Activated CD8-positive, alpha-beta T cell treated with anti-CD3 and anti-CD28 coated beads, Interleukin-2, amount 10 ng/mL, durations not matched to agents 7 days and 5 days (primary cell): ENCODE results near the gene CRTC2. TPM values are rescaled to one million over a fixed set of nuclear protein-coding genes. Genes with fewer than 3 reads are reported as not detected.
A peak's percentile ranks its signal among the peaks of the same experiment; 100 is the strongest.

Source experiments
- ATAC-seq: fragments of 150-1000 bp; cut with Tn5 transposase; one replicate; pipeline ENCODE4 v1.10.0; 2021; ENCODE audit warnings: moderate library complexity
- CTCF ChIA-PET: fragments of 350-600 bp; sonication (Branson Sonifier 250); formaldehyde crosslinking; loops from one replicate; lab custom pipeline; 2021; ENCODE audit warnings: antibody characterized with exemption; lab: Charles Lee
- POLR2A ChIA-PET: fragments of 350-600 bp; sonication (Branson Sonifier 250); formaldehyde crosslinking; loops from one replicate; lab custom pipeline; 2021; ENCODE audit warnings: antibody characterized with exemption; lab: Charles Lee
- DNase-seq: peaks from one replicate; pipeline ENCODE4 v3.0.0-alpha.2; 2020
- H3K27ac Mint-ChIP-seq: one replicate; pipeline ENCODE4 v1.8.0; 2021; ENCODE audit warnings: mild to moderate bottlenecking, mixed read lengths
- H3K27me3 Mint-ChIP-seq: one replicate; pipeline ENCODE4 v1.8.0; 2021; ENCODE audit warnings: low read depth, mixed read lengths
- H3K36me3 Mint-ChIP-seq: one replicate; pipeline ENCODE4 v1.8.0; 2021; ENCODE audit warnings: low read depth, mixed read lengths
- H3K4me1 Mint-ChIP-seq: one replicate; pipeline ENCODE4 v1.8.0; 2021; ENCODE audit warnings: low read depth, mixed read lengths
- H3K4me3 Mint-ChIP-seq: one replicate; pipeline ENCODE4 v1.8.0; 2021; ENCODE audit warnings: mild to moderate bottlenecking, mixed read lengths
- H3K9me3 Mint-ChIP-seq: one replicate; pipeline ENCODE4 v1.8.0; 2022; ENCODE audit warnings: mixed read lengths; ENCODE audit not compliant: insufficient read depth
- total RNA-seq, 2 experiments: library from RNA; stranded (reverse); gene quantifications; one replicate each; pipeline ENCODE4 v1.2.3, GENCODE V29; 2021

Gene CRTC2
- total RNA-seq, 2 experiments from 2014 or later, result 85.1 to 104 TPM

GRCh38 chr1:153961421-153961820, 3.0 kb upstream of the CRTC2 start:
- Mint-ChIP-seq H3K4me3 (no peak overlapping the region), H3K9me3 (no peaks in the 10 kb centered on the region), H3K27ac (peak overlapping the region; percentile 0), H3K27me3 (no peaks in the 10 kb centered on the region), H3K4me1 (peaks cover 62% of the 10 kb centered on the region), H3K36me3 (peaks cover 22% of the 10 kb centered on the region)
- no peak for ATAC-seq
- POLR2A ChIA-PET, result interaction anchor here (0.6 to 1.3 kb wide), 2 partner anchors 29 to 216 kb away, joined by 4 to 6 read pairs; partner anchors contain the start of gene RPS27
- CTCF ChIA-PET, result interaction anchor here (3.4 kb wide), 1 partner anchor 16 kb away, joined by 25 read pairs; the partner anchor contains the start of gene DENND4B
- no peak for DNase-seq

DNA sequence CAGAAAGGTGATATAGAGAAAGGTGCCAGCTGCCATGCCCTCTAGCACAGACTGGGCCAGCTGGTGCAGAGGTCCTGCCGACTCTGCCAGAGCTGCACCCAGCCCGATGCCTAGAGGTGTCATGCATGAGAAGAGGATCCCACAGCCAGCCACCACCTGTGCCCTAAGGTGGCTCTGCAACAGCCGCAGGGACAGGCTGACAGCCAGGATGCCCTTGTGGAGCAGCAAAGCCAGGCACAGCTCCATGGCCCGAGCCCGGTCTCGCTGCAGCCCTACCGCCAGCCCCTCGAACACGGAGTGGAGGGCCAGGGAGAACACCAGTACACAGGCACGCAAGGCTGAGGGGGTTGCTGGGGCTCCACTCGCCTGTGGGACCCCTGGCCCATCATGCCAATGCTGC, 1.8 kb upstream of the CRTC2 start:
- ChIA-PET POLR2A (interaction anchor here (7.4 kb wide), 1 partner anchor 14 kb away, joined by 63 read pairs; the partner anchor contains the start of gene DENND4B), CTCF (interaction anchor here (0.6 to 3.2 kb wide), 2 partner anchors 18 to 286 kb away, joined by 3 to 10 read pairs; partner anchors contain the start of gene JTB)
- no peaks in the 10 kb centered on the region for H3K9me3 Mint-ChIP-seq
- H3K27me3 Mint-ChIP-seq, result no peaks in the 10 kb centered on the region
- no peak for ATAC-seq
- no peak for DNase-seq
- peaks cover 63% of the 10 kb centered on the region for H3K4me1 Mint-ChIP-seq
- H3K36me3 Mint-ChIP-seq, result peaks cover 20% of the 10 kb centered on the region
- H3K4me3 Mint-ChIP-seq, result no peak overlapping the region
- no peak overlapping the region for H3K27ac Mint-ChIP-seq

- Mint-ChIP-seq H3K27ac (peak overlapping the region; percentile 1), H3K4me3 (no peak overlapping the region), H3K36me3 (peaks cover 25% of the 10 kb centered on the region), H3K27me3 (no peaks in the 10 kb centered on the region), H3K9me3 (no peaks in the 10 kb centered on the region), H3K4me1 (peaks cover 70% of the 10 kb centered on the region)
- POLR2A ChIA-PET, result interaction anchor here (1.0 to 7.4 kb wide), 4 partner anchors 8 to 31 kb away, joined by 3 to 63 read pairs (median 20); partner anchors contain the start of genes CREB3L4, DENND4B, JTB and RPS27
- CTCF ChIA-PET, result interaction anchor here (0.8 to 5.4 kb wide), 5 partner anchors 8 to 138 kb away, joined by 4 to 48 read pairs (median 28); partner anchors contain the start of genes CREB3L4, DENND4B, JTB and RAB13
- DNase-seq (no peak), ATAC-seq (no peak)
These were observed 1.0 kb upstream of the CRTC2 start for GRCh38 chr1:153959454-153959853.

- H3K4me1 Mint-ChIP-seq, result peaks cover 71% of the 10 kb centered on the region
- ATAC-seq (no peak), DNase-seq (no peak)
- peak overlapping the region; percentile 95 for H3K4me3 Mint-ChIP-seq
- H3K27me3 Mint-ChIP-seq, result no peaks in the 10 kb centered on the region
- CTCF ChIA-PET, result interaction anchor here (0.8 to 5.4 kb wide), 5 partner anchors 8 to 137 kb away, joined by 4 to 48 read pairs (median 28); partner anchors contain the start of genes CREB3L4, DENND4B, JTB and RAB13
- H3K36me3 Mint-ChIP-seq, result peaks cover 31% of the 10 kb centered on the region
- POLR2A ChIA-PET, result interaction anchor here (0.7 to 7.4 kb wide), 7 partner anchors 9 to 36 kb away, joined by 3 to 63 read pairs (median 7); partner anchors contain the start of genes CREB3L4, DENND4B, GATAD2B and JTB
- no peaks in the 10 kb centered on the region for H3K9me3 Mint-ChIP-seq
- H3K27ac Mint-ChIP-seq, result peak overlapping the region; percentile 94
These were observed 499 bp upstream of the CRTC2 start for GRCh38 chr1:153958961-153959260.

DNA sequence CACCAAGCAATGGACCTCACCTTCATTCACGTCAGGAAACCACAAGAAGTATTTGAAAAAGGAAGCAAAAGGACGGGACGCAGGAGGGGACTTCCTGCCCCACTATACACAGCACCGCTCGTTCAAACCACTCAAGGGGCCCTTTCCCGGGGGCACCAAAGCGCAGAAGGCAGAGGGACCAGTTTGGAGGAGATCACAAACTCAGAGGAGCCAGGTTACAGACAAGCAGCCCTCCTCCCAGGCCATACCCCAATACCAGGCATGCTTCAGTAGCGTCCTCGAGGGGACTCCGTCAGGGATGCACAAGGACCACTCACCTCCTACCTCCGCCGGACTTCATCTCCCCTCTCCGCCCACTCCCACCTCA, 685 bp downstream of the CRTC2 start:
- ChIA-PET CTCF (interaction anchor here (3.2 to 5.4 kb wide), 4 partner anchors 10 to 29 kb away, joined by 10 to 48 read pairs (median 29); partner anchors contain the start of genes CREB3L4, DENND4B, JTB and RAB13), POLR2A (interaction anchor here (1.1 to 7.4 kb wide), 7 partner anchors 10 to 35 kb away, joined by 3 to 63 read pairs (median 13); partner anchors contain the start of genes CREB3L4, DENND4B, GATAD2B and JTB)
- DNase-seq, result peak; percentile 62
- peak; percentile 28 for ATAC-seq
- H3K27me3 Mint-ChIP-seq, result no peaks in the 10 kb centered on the region
- no peaks in the 10 kb centered on the region for H3K9me3 Mint-ChIP-seq
- H3K4me1 Mint-ChIP-seq, result peaks cover 71% of the 10 kb centered on the region
- peaks cover 39% of the 10 kb centered on the region for H3K36me3 Mint-ChIP-seq
- peak overlapping the region; percentile 95 for H3K4me3 Mint-ChIP-seq
- peak overlapping the region; percentile 94 for H3K27ac Mint-ChIP-seq

DNA sequence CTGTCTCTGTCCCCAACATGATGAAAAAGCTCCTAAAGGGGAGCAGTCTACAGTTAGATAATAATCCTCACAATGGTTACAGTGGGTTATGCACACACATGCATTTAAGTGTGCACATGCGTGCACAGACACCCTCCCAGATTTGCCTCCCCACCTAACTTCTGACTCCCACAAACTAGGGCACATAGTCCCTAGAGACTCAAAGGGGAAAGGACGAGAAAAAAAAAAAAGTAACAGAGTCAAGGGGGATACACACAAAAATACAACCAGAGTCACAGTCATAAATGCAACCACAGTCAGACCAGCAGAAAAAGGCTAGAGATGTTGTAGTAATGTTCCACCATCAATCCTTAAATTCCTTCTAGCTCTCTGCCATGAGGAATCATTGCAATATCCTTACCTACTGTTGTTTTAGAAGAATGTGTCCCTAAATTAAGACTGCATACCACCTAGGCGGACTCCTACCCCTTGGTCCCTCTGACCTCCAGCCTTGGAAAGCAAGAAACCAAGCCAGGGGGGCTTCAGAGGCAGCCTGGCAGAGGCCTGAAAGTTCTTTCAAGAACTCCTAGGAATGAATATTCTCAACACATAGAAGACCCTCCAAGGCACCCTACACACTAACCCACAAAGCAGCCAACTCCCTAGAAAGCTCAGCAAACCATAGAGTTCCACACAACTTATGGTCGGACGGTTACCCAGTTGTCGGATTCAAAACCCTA, 1.3 kb downstream of the CRTC2 start:
- H3K27ac Mint-ChIP-seq, result peak overlapping the region; percentile 94
- peaks cover 43% of the 10 kb centered on the region for H3K36me3 Mint-ChIP-seq
- no peak for ATAC-seq
- peak overlapping the region; percentile 95 for H3K4me3 Mint-ChIP-seq
- no peak for DNase-seq
- ChIA-PET POLR2A (interaction anchor here (0.5 to 7.4 kb wide), 9 partner anchors 10 to 286 kb away, joined by 3 to 63 read pairs (median 8); partner anchors contain the start of genes CREB3L4, DENND4B, GATAD2B and JTB), CTCF (interaction anchor here (3.2 to 5.4 kb wide), 4 partner anchors 10 to 29 kb away, joined by 10 to 48 read pairs (median 29); partner anchors contain the start of genes CREB3L4, DENND4B, JTB and RAB13)
- no peaks in the 10 kb centered on the region for H3K9me3 Mint-ChIP-seq
- H3K4me1 Mint-ChIP-seq, result peaks cover 65% of the 10 kb centered on the region
- no peaks in the 10 kb centered on the region for H3K27me3 Mint-ChIP-seq

DNA sequence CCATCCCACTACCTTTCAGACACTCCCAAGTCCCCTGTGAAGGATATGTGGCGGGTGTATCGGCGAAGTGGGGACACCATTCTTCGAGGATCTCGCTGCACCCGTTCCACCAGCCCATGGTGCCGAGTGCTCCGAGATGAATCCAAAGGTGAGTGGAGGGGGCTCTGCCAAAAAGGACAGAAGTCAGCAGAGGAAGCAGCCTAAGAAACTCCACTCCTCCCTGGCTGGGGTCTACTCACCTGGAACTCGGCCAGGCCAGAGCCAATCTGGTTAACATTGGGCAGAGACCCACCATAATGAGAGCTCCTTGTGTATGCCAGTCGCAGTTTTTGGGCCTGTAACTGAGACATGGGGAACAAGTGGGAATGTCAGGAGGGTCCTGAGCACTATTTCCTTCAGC, 3.6 kb downstream of the CRTC2 start:
- ChIA-PET POLR2A (interaction anchor here (0.6 to 7.4 kb wide), 4 partner anchors 9 to 285 kb away, joined by 3 to 63 read pairs (median 7); partner anchors contain the start of genes DENND4B and RPS27), CTCF (interaction anchor here (1.4 to 5.4 kb wide), 2 partner anchors 8 to 32 kb away, joined by 3 to 28 read pairs; partner anchors contain the start of genes DENND4B and RAB13)
- Mint-ChIP-seq H3K36me3 (peaks cover 54% of the 10 kb centered on the region), H3K9me3 (no peaks in the 10 kb centered on the region), H3K27ac (peak overlapping the region; percentile 58), H3K4me1 (peaks cover 57% of the 10 kb centered on the region), H3K4me3 (no peak overlapping the region), H3K27me3 (no peaks in the 10 kb centered on the region)
- no peak for ATAC-seq
- no peak for DNase-seq

DNA sequence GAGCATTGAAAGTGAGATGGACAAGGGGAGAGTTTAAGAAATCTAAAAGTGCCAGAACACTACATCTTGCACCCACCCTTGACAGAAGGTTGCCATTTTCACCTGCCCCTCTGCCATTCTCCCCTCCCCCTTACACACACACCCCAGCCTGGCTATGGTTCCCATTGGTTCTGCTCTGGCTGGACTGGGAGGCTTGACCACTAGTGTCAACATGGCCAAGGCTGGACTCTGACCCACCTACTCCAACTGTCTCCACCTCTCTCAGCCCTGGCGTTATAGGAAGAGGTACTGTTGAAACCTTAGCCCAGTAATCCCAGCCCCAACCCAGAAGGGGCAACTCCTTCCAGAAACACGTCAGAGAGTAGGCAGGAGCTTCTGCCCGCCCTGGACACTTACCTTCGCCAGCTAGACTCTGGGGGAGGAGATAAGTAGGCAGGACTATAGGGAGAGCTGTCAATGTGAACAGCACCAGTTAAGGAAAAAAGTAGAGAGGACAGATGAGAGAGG, 4.5 kb downstream of the CRTC2 start:
- Mint-ChIP-seq H3K27me3 (no peaks in the 10 kb centered on the region), H3K27ac (peak overlapping the region; percentile 58), H3K4me1 (peaks cover 48% of the 10 kb centered on the region), H3K9me3 (no peaks in the 10 kb centered on the region), H3K36me3 (peaks cover 56% of the 10 kb centered on the region), H3K4me3 (no peak overlapping the region)
- ATAC-seq, result no peak
- ChIA-PET CTCF (interaction anchor here (1.4 to 5.4 kb wide), 2 partner anchors 7 to 32 kb away, joined by 3 to 28 read pairs; partner anchors contain the start of genes DENND4B and RAB13), POLR2A (interaction anchor here (0.6 to 7.4 kb wide), 5 partner anchors 8 to 284 kb away, joined by 3 to 63 read pairs (median 4); partner anchors contain the start of genes DENND4B and RPS27)
- DNase-seq, result no peak

DNA sequence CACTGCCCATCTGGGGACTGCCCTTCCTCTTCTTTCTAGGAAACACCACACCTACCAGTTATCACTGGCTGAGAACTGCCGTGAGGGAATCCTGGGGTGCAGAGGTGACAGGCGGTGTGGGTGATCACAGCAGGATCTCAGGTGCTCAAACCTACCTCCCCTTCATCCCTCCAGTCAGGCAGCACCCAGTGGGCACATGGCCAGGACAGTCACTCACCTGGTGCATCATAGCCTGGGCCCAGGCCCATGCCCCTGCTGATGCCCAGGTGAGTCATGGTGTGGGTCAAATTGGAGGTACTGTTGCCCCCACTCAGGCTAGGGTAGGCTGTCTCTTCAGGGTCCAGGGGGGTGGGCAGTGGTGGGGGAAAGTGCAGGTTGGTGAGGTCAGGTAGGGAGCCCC, 6.6 kb downstream of the CRTC2 start:
- H3K36me3 Mint-ChIP-seq, result peaks cover 69% of the 10 kb centered on the region
- CTCF ChIA-PET, result no interaction called here

DNA sequence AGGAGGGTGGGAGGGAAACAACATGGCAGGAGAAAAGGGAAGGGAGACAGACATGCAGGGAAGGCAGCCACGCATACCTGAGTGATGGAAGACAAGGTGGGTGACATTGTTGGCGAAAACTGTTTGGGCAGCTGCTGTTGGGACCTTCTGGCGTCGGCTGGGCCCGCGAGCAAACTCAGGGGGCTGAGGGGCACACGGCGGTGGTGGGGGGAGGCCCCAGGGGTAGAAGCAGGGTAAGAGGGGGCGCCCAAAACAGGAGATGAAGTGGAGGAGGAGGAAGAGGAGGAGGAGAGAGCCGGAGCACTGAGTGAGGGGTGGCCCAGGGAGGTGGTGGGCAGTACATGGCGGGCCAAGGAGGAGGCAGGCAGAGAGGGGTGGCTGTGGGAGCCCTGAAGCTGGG, 7.2 kb downstream of the CRTC2 start:
- Mint-ChIP-seq H3K4me1 (peaks cover 43% of the 10 kb centered on the region), H3K27me3 (no peaks in the 10 kb centered on the region), H3K27ac (peak overlapping the region; percentile 41), H3K9me3 (no peaks in the 10 kb centered on the region), H3K36me3 (peaks cover 69% of the 10 kb centered on the region), H3K4me3 (no peak overlapping the region)
- POLR2A ChIA-PET, result no interaction called here
- CTCF ChIA-PET, result no interaction called here
- ATAC-seq (no peak), DNase-seq (no peak)

More for the DNA sequence above, 6.6 kb downstream of the CRTC2 start:
- no peak overlapping the region for H3K4me3 Mint-ChIP-seq
- H3K27ac Mint-ChIP-seq, result no peak overlapping the region
- H3K4me1 Mint-ChIP-seq, result peaks cover 47% of the 10 kb centered on the region
- POLR2A ChIA-PET, result no interaction called here
- DNase-seq (no peak), ATAC-seq (no peak)
- no peaks in the 10 kb centered on the region for H3K27me3 Mint-ChIP-seq
- no peaks in the 10 kb centered on the region for H3K9me3 Mint-ChIP-seq
